ENCODE data around the gene RSRC1. TPM values are rescaled to one million over a fixed set of nuclear protein-coding genes. Genes with fewer than 3 reads are reported as not detected.

RSRC1 gene
- total and polyA plus RNA-seq, 2 donors (not counting 1 experiment from before 2014, with no cell fraction given): 12.6 to 43.1 TPM

- Histone ChIP-seq H2AFZ (ENCODE audit: low read length) (no peak overlapping the region), H3K79me2 (ENCODE audit: control insufficient read depth, insufficient read depth, low read length) (no peaks in the 10 kb centered on the region), H3K36me3 (ENCODE audit: control insufficient read depth, insufficient read depth, low read length) (no peaks in the 10 kb centered on the region), H3K9me3 (ENCODE audit: control insufficient read depth, insufficient read depth, low read depth, low read length) (no peaks in the 10 kb centered on the region), H3K9ac (ENCODE audit: insufficient read depth, low read length) (no peak overlapping the region), H3K4me3 (replicated peaks in 1 of 4; ENCODE audit: control extremely low read depth in 1 of 4, insufficient read depth in 1 of 4, low read depth in 3 of 4, low read length in 4 of 4) (no peak overlapping the region), H3K4me2 (ENCODE audit: extremely low read depth, insufficient read depth, low read length) (no peak overlapping the region), H3K27me3 (ENCODE audit: control insufficient read depth, insufficient read depth, low read length) (no peaks in the 10 kb centered on the region), H3K4me1 (ENCODE audit: control insufficient read depth, extremely low read depth, insufficient read depth, low read length) (no peaks in the 10 kb centered on the region), H4K20me1 (ENCODE audit: control insufficient read depth, extremely low read depth, insufficient read depth, low read length) (no peaks in the 10 kb centered on the region), H3K27ac (ENCODE audit: insufficient read depth, low read length) (no peak overlapping the region)
- TF ChIP-seq, protein P1, sequence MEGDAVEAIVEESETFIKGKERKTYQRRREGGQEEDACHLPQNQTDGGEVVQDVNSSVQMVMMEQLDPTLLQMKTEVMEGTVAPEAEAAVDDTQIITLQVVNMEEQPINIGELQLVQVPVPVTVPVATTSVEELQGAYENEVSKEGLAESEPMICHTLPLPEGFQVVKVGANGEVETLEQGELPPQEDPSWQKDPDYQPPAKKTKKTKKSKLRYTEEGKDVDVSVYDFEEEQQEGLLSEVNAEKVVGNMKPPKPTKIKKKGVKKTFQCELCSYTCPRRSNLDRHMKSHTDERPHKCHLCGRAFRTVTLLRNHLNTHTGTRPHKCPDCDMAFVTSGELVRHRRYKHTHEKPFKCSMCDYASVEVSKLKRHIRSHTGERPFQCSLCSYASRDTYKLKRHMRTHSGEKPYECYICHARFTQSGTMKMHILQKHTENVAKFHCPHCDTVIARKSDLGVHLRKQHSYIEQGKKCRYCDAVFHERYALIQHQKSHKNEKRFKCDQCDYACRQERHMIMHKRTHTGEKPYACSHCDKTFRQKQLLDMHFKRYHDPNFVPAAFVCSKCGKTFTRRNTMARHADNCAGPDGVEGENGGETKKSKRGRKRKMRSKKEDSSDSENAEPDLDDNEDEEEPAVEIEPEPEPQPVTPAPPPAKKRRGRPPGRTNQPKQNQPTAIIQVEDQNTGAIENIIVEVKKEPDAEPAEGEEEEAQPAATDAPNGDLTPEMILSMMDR (conservative IDR thresholded peaks at IDR 0.05 in 1 of 2, IDR thresholded peaks at IDR 0.05 in 1 of 2; ENCODE audit: low read depth in 1 of 2, low read length in 2 of 2): no peak
- TF ChIP-seq EZH2 (IDR thresholded peaks at IDR 0.05; ENCODE audit: low read length, missing control alignments): no peak
- no peak for DNase-seq (ENCODE audit: low read depth in 2 of 2)
Measured at GRCh38 chr3:158085358-158085757, 24.5 kb upstream of the RSRC1 start.

DNA sequence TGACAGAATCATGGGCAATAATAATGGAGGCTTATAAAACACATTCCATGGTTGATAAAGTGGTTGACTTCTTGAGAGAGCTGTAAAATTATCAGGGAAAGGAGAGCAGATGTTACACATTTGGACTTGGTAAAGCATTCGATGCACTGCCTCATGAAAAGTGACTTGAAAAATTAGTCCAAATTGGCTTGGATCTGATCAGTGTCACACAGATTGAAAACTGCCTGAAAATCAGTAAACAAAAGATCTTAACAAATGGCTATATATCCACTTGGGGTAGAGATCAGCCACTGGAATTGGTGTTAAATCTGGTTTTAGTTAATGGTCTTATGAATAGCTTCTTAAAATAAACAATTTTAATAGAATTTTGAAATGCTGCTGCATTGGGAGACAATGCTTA lies 24.0 kb upstream of the RSRC1 start:
- Histone ChIP-seq H3K9me3 (ENCODE audit: control insufficient read depth, insufficient read depth, low read depth, low read length) (no peaks in the 10 kb centered on the region), H2AFZ (ENCODE audit: low read length) (no peak overlapping the region), H4K20me1 (ENCODE audit: control insufficient read depth, extremely low read depth, insufficient read depth, low read length) (no peaks in the 10 kb centered on the region), H3K4me1 (ENCODE audit: control insufficient read depth, extremely low read depth, insufficient read depth, low read length) (no peaks in the 10 kb centered on the region), H3K4me2 (ENCODE audit: extremely low read depth, insufficient read depth, low read length) (no peak overlapping the region), H3K36me3 (ENCODE audit: control insufficient read depth, insufficient read depth, low read length) (no peaks in the 10 kb centered on the region), H3K9ac (ENCODE audit: insufficient read depth, low read length) (no peak overlapping the region), H3K27me3 (ENCODE audit: control insufficient read depth, insufficient read depth, low read length) (no peaks in the 10 kb centered on the region), H3K27ac (ENCODE audit: insufficient read depth, low read length) (no peak overlapping the region), H3K79me2 (ENCODE audit: control insufficient read depth, insufficient read depth, low read length) (no peaks in the 10 kb centered on the region), H3K4me3 (replicated peaks in 1 of 4; ENCODE audit: control extremely low read depth in 1 of 4, insufficient read depth in 1 of 4, low read depth in 3 of 4, low read length in 4 of 4) (no peak overlapping the region)
- no peak for DNase-seq (ENCODE audit: low read depth in 2 of 2)
- TF ChIP-seq, protein P1 (conservative IDR thresholded peaks at IDR 0.05 in 1 of 2, IDR thresholded peaks at IDR 0.05 in 1 of 2; ENCODE audit: low read depth in 1 of 2, low read length in 2 of 2): no peak
- TF ChIP-seq EZH2 (IDR thresholded peaks at IDR 0.05; ENCODE audit: low read length, missing control alignments): no peak

GRCh38 chr3:158086361-158086760 lies 23.5 kb upstream of the RSRC1 start:
- TF ChIP-seq, protein P1 (conservative IDR thresholded peaks at IDR 0.05 in 1 of 2, IDR thresholded peaks at IDR 0.05 in 1 of 2; ENCODE audit: low read depth in 1 of 2, low read length in 2 of 2): no peak
- no peak for TF ChIP-seq EZH2 (IDR thresholded peaks at IDR 0.05; ENCODE audit: low read length, missing control alignments)
- H3K4me3 ChIP-seq (replicated peaks in 1 of 4; ENCODE audit: control extremely low read depth in 1 of 4, insufficient read depth in 1 of 4, low read depth in 3 of 4, low read length in 4 of 4): no peak overlapping the region
- H3K27ac ChIP-seq (ENCODE audit: insufficient read depth, low read length): no peak overlapping the region
- no peaks in the 10 kb centered on the region for H3K4me1 ChIP-seq (ENCODE audit: control insufficient read depth, extremely low read depth, insufficient read depth, low read length)
- no peaks in the 10 kb centered on the region for H3K27me3 ChIP-seq (ENCODE audit: control insufficient read depth, insufficient read depth, low read length)
- no peak overlapping the region for H2AFZ ChIP-seq (ENCODE audit: low read length)
- H3K36me3 ChIP-seq (ENCODE audit: control insufficient read depth, insufficient read depth, low read length): no peaks in the 10 kb centered on the region
- H4K20me1 ChIP-seq (ENCODE audit: control insufficient read depth, extremely low read depth, insufficient read depth, low read length): no peaks in the 10 kb centered on the region
- no peak overlapping the region for H3K4me2 ChIP-seq (ENCODE audit: extremely low read depth, insufficient read depth, low read length)
- no peak for DNase-seq (ENCODE audit: low read depth in 2 of 2)
- H3K79me2 ChIP-seq (ENCODE audit: control insufficient read depth, insufficient read depth, low read length): no peaks in the 10 kb centered on the region
- no peak overlapping the region for H3K9ac ChIP-seq (ENCODE audit: insufficient read depth, low read length)
- no peaks in the 10 kb centered on the region for H3K9me3 ChIP-seq (ENCODE audit: control insufficient read depth, insufficient read depth, low read depth, low read length)
